Mesenchymal stem cell (in vitro differentiated cells and primary cell): Measurements from ENCODE around the gene MISFA. TPM values are rescaled to one million over a fixed set of nuclear protein-coding genes. Genes with fewer than 3 reads are reported as not detected.

Experiments used
- DNase-seq: peaks from one replicate; pipeline ENCODE4 v3.0.0-alpha.2; 2013
- H2AFZ ChIP-seq: one replicate; pipeline ENCODE4 v1.6.1; 2013; ENCODE audit warnings: low read depth, mild to moderate bottlenecking, control low read depth, inconsistent platforms, low read length, moderate library complexity
- H2AK5ac ChIP-seq: 2 replicates; pipeline ENCODE4 v1.6.1; 2013; ENCODE audit warnings: low read length, moderate library complexity, mild to moderate bottlenecking, inconsistent platforms; ENCODE audit not compliant: severe bottlenecking
- H2BK120ac ChIP-seq: one replicate; pipeline ENCODE4 v1.6.1; 2013; ENCODE audit warnings: low read depth, mild to moderate bottlenecking, inconsistent platforms, low read length, moderate library complexity
- H2BK12ac ChIP-seq, 2 experiments: one replicate each; pipeline ENCODE4 v1.6.1; 2013; ENCODE audit warnings: inconsistent platforms in 2 of 2, low read length in 2 of 2, mild to moderate bottlenecking in 2 of 2, moderate library complexity in 2 of 2, control low read depth in 1 of 2
- H2BK15ac ChIP-seq: one replicate; pipeline ENCODE4 v1.6.1; 2013; ENCODE audit warnings: mild to moderate bottlenecking, low read depth, inconsistent platforms; ENCODE audit not compliant: poor library complexity, severe bottlenecking
- H2BK5ac ChIP-seq: 2 replicates; pipeline ENCODE4 v1.6.1; 2013; ENCODE audit warnings: low read depth, mild to moderate bottlenecking, low read length, control low read depth, inconsistent platforms; ENCODE audit not compliant: poor library complexity, severe bottlenecking
- H3K14ac ChIP-seq, 2 experiments: one replicate each; pipeline ENCODE4 v1.6.1; 2013; ENCODE audit warnings: inconsistent platforms in 2 of 2, low read length in 2 of 2, control low read depth in 1 of 2, mild to moderate bottlenecking in 1 of 2, moderate library complexity in 1 of 2
- H3K18ac ChIP-seq, 2 experiments: one replicate each; pipeline ENCODE4 v1.6.1; 2013; ENCODE audit warnings: inconsistent platforms in 2 of 2, low read length in 2 of 2, control low read depth in 1 of 2, low read depth in 1 of 2, mild to moderate bottlenecking in 1 of 2
- H3K23ac ChIP-seq, 2 experiments: one replicate each; pipeline ENCODE4 v1.6.1; 2013; ENCODE audit warnings: inconsistent platforms in 2 of 2, low read length in 2 of 2, mild to moderate bottlenecking in 2 of 2, moderate library complexity in 2 of 2, control low read depth in 1 of 2
- H3K27ac ChIP-seq: 2 replicates; pipeline ENCODE4 v1.5.1; 2013; ENCODE audit warnings: mild to moderate bottlenecking, moderate library complexity, low read length, control low read depth, inconsistent platforms; ENCODE audit not compliant: poor library complexity, severe bottlenecking
- H3K27me3 ChIP-seq, 2 experiments: 2 replicates each; pipeline versions ENCODE4 v1.6.1 to v1.7.0; 2013; ENCODE audit warnings: low read length in 2 of 2, mild to moderate bottlenecking in 2 of 2, moderate library complexity in 2 of 2, control low read depth in 1 of 2, inconsistent platforms in 1 of 2; ENCODE audit not compliant: control insufficient read depth in 1 of 2, insufficient read depth in 1 of 2
- H3K36me3 ChIP-seq, 2 experiments: 2 replicates each; pipeline versions ENCODE4 v1.6.1 to v1.7.0; 2013; ENCODE audit warnings: low read length in 2 of 2, control low read depth in 1 of 2, inconsistent platforms in 1 of 2, low read depth in 1 of 2, mild to moderate bottlenecking in 1 of 2; ENCODE audit not compliant: insufficient read depth in 2 of 2, control insufficient read depth in 1 of 2
- H3K4ac ChIP-seq, 2 experiments: one replicate each; pipeline ENCODE4 v1.6.1; 2013; ENCODE audit warnings: inconsistent platforms in 2 of 2, low read length in 2 of 2, mild to moderate bottlenecking in 2 of 2, moderate library complexity in 2 of 2, control low read depth in 1 of 2, low read depth in 1 of 2
- H3K4me1 ChIP-seq: 2 replicates; pipeline ENCODE4 v1.6.1; 2013; ENCODE audit warnings: low read depth, low read length, control low read depth; ENCODE audit not compliant: control insufficient read depth, insufficient read depth
- H3K4me2 ChIP-seq: 2 replicates; pipeline ENCODE4 v1.6.1; 2013; ENCODE audit warnings: low read length, mild to moderate bottlenecking, inconsistent platforms; ENCODE audit not compliant: poor library complexity, severe bottlenecking
- H3K4me3 ChIP-seq, 2 experiments: 2 replicates each; pipeline versions ENCODE4 v1.5.1 to v1.7.0; 2013; ENCODE audit warnings: low read length in 2 of 2, mild to moderate bottlenecking in 2 of 2, control low read depth in 1 of 2, low read depth in 1 of 2; ENCODE audit not compliant: insufficient read depth in 1 of 2
- H3K79me1 ChIP-seq: replicated peaks from 2 replicates; pipeline ENCODE4 v1.6.1; 2013; ENCODE audit warnings: mild to moderate bottlenecking, control low read depth, low read length, inconsistent platforms; ENCODE audit not compliant: poor library complexity, severe bottlenecking
- H3K9ac ChIP-seq: 2 replicates; pipeline ENCODE4 v1.7.0; 2013; ENCODE audit warnings: mild to moderate bottlenecking, low read length, moderate library complexity
- H3K9me3 ChIP-seq: 2 replicates; pipeline ENCODE4 v1.7.0; 2013; ENCODE audit warnings: mild to moderate bottlenecking, low read length; ENCODE audit not compliant: control insufficient read depth
- H4K8ac ChIP-seq: one replicate; pipeline ENCODE4 v1.6.1; 2013; ENCODE audit warnings: inconsistent platforms, mild to moderate bottlenecking, low read length, moderate library complexity
- H4K91ac ChIP-seq: one replicate; pipeline ENCODE4 v1.6.1; 2013; ENCODE audit warnings: mild to moderate bottlenecking, low read length, inconsistent platforms
- WGBS: methylation state at CpG from one replicate; pipeline ENCODE4 v1.1.7; 2013; ENCODE audit warnings: mixed read lengths; 5-methylcytosine and 5-hydroxymethylcytosine counted together
- polyA plus RNA-seq, 2 experiments: library from polyadenylated mRNA; stranded (reverse); fragments of 200-250 nt; gene quantifications; one replicate each; pipeline ENCODE4 v1.2.3, GENCODE V29; 2013

The MISFA gene
- polyA plus RNA-seq (2013, experiment 1 of 2) = 2.3 TPM
- 2.4 TPM for polyA plus RNA-seq (2013, experiment 2 of 2)

DNA sequence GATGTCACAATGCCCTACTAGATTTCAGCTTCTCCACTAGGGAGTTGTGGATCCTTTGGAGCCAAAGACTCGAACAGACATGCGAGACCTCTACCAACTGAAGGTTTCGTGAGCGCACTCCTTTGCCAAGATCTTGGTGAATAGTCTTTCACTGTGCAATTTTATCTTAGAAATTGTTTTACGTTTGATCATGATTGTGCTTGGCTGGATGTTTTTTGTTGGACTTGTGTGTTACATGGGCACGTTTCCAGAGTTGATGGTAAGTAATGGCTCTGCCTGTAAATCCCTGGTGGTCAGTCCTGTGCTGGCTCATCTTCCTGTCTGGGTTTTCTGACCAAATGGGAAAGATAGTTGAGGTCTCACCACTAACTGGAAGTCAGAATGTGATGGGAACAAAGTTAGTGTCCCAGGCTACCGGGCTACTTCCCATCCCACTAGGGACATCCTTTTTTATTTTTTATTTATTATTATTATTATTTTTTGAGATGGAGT, at the start of gene MISFA:
TSS of gene MISFA (plus strand) at position 51 of the 492 bp plus-strand sequence. CDS start at position 191, 140 bp downstream.
- H4K8ac ChIP-seq = no peak within 1 kb of the TSS
- H3K27ac ChIP-seq = no peak within 1 kb of the TSS
- no peak within 1 kb of the TSS for H4K91ac ChIP-seq
- H3K4me3 ChIP-seq = no peak within 1 kb of the TSS
- 94% methylated on average over 6 of the region's 7 CpGs for WGBS
- H3K9me3 ChIP-seq = no peaks in the 10 kb centered on the region
- H3K9ac ChIP-seq = no peak within 1 kb of the TSS
- H2AFZ ChIP-seq = no peak within 1 kb of the TSS
- no peak within 1 kb of the TSS for H2AK5ac ChIP-seq
- H3K36me3 ChIP-seq = peaks cover 19 to 23% of the 10 kb centered on the region in 2 experiments
- no peak within 1 kb of the TSS for H2BK15ac ChIP-seq
- H3K4ac ChIP-seq = no peak within 1 kb of the TSS
- H3K18ac ChIP-seq = no peak within 1 kb of the TSS
- no peak within 1 kb of the TSS for H3K14ac ChIP-seq
- no peak within 1 kb of the TSS for H3K4me2 ChIP-seq
- no peak within 1 kb of the TSS for H2BK120ac ChIP-seq
- H3K79me1 ChIP-seq = peaks cover 38% of the 10 kb centered on the region
- H2BK5ac ChIP-seq = no peak within 1 kb of the TSS
- DNase-seq = no peak
- H2BK12ac ChIP-seq = no peak within 1 kb of the TSS
- H3K27me3 ChIP-seq = no peaks in the 10 kb centered on the region
- H3K23ac ChIP-seq = no peak within 1 kb of the TSS
- H3K4me1 ChIP-seq = peaks cover 3% of the 10 kb centered on the region

DNA sequence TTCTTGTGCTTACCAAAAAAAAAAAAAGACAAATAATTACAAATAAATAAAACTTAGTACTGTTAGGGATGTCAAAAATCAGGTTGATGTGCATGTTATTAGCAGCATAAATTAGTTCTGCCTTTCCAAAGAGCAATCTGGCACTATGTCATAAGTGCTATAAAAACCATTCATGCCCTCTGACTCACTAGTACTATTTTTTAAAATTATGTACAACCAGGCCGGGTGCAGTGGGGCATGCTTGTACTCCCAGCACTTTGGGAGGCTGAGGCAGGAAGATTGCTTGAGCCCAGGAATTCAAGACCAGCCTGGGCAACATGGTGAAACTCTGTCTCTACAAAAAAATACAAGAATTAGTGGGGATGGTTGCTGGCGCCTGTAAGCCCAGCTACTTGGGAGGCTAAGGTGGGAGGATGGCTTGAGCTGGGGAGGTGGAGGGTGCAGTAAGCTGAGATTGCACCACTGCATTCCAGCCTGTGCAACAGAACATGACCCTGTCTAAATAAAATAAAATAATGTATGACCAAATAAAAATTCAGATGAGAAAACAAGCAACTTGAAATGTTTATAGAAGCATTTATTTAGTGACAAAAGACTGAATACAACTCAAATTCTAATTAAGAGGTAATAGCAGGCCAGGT, 36.4 kb upstream of the MISFA start:
- H4K91ac ChIP-seq = no peak overlapping the region
- 100% methylated on average over 2 of the region's 2 CpGs for WGBS
- no peak overlapping the region for H3K14ac ChIP-seq
- no peak overlapping the region for H3K9ac ChIP-seq
- H3K4me3 ChIP-seq = no peak overlapping the region
- H2BK120ac ChIP-seq = no peak overlapping the region
- no peak overlapping the region for H2BK12ac ChIP-seq
- H2BK5ac ChIP-seq = no peak overlapping the region
- H3K4me1 ChIP-seq = peaks cover 2% of the 10 kb centered on the region
- no peak overlapping the region for H3K23ac ChIP-seq
- H3K4ac ChIP-seq = no peak overlapping the region
- H4K8ac ChIP-seq = no peak overlapping the region
- H3K27me3 ChIP-seq = no peaks in the 10 kb centered on the region
- no peak overlapping the region for H3K18ac ChIP-seq
- no peak for DNase-seq
- H3K9me3 ChIP-seq = no peaks in the 10 kb centered on the region
- H3K36me3 ChIP-seq = peaks cover 32 to 49% of the 10 kb centered on the region in 2 experiments
- no peak overlapping the region for H2BK15ac ChIP-seq
- no peak overlapping the region for H2AK5ac ChIP-seq
- no peak overlapping the region for H3K27ac ChIP-seq
- H3K79me1 ChIP-seq = peaks cover 6% of the 10 kb centered on the region
- H2AFZ ChIP-seq = no peak overlapping the region
- no peak overlapping the region for H3K4me2 ChIP-seq

DNA sequence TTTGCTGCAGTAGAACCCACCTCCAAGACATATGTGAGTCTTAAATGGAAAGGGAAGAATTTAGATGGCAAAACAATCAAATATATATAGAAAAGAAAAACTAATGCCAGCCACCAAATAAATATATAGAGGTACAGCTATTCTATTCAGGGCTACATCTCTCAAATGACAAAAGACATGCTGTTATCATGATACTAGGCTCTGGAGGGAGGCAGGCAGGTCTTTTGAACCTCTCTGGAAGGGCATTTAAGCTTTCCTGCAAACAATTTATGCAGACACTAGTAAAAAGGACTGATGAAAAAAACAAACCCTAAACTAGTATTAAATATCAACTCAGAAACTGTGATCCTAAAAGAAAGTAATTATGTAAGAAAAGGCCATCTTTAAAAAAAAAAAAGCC, 35.4 kb upstream of the MISFA start:
- Histone ChIP-seq H3K14ac (no peak overlapping the region), H3K79me1 (peaks cover 6% of the 10 kb centered on the region), H2BK5ac (no peak overlapping the region), H3K27me3 (no peaks in the 10 kb centered on the region), H4K91ac (no peak overlapping the region), H3K36me3 (peaks cover 31 to 49% of the 10 kb centered on the region in 2 experiments), H3K9me3 (no peaks in the 10 kb centered on the region), H2BK120ac (no peak overlapping the region), H2AFZ (no peak overlapping the region), H2BK15ac (no peak overlapping the region), H3K4me2 (no peak overlapping the region), H2AK5ac (no peak overlapping the region), H3K4me3 (no peak overlapping the region), H3K18ac (no peak overlapping the region), H3K23ac (no peak overlapping the region), H4K8ac (no peak overlapping the region), H3K4me1 (peaks cover 2% of the 10 kb centered on the region), H3K4ac (no peak overlapping the region), H3K27ac (no peak overlapping the region), H2BK12ac (no peak overlapping the region), H3K9ac (no peak overlapping the region)
- no peak for DNase-seq

DNA sequence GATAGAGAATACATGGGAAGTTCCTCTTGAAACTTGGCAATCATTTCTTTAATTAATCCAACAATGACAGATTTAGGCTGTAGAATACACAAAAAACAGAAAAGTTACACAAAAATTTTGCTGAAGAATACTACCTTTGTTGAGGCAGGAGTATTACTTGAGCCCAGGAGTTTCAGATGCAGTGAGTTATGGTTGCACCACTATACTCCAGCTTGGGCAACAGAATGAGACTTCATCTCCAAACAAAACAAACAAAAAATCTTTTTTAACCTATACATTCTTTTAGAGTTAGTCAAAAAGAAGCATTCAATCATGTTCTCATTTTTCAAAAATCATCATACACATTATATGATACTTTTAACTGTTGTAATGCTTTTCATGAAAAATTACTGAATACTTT, 33.2 kb upstream of the MISFA start:
- no peak overlapping the region for H4K91ac ChIP-seq
- no peak overlapping the region for H3K4me2 ChIP-seq
- H3K27ac ChIP-seq = no peak overlapping the region
- H2BK5ac ChIP-seq = no peak overlapping the region
- no peak overlapping the region for H3K4me3 ChIP-seq
- no peak overlapping the region for H2AK5ac ChIP-seq
- H3K4ac ChIP-seq = no peak overlapping the region
- no peak overlapping the region for H2BK15ac ChIP-seq
- H3K18ac ChIP-seq = no peak overlapping the region
- H3K36me3 ChIP-seq = peaks cover 22 to 51% of the 10 kb centered on the region in 2 experiments
- peaks cover 10% of the 10 kb centered on the region for H3K79me1 ChIP-seq
- DNase-seq = no peak
- no peak overlapping the region for H4K8ac ChIP-seq
- H3K27me3 ChIP-seq = no peaks in the 10 kb centered on the region
- no peak overlapping the region for H3K9ac ChIP-seq
- H3K23ac ChIP-seq = no peak overlapping the region
- H3K9me3 ChIP-seq = no peaks in the 10 kb centered on the region
- no peak overlapping the region for H2BK12ac ChIP-seq
- H3K4me1 ChIP-seq = peaks cover 2% of the 10 kb centered on the region
- no peak overlapping the region for H2AFZ ChIP-seq
- no peak overlapping the region for H2BK120ac ChIP-seq
- no peak overlapping the region for H3K14ac ChIP-seq
